Measurements from ENCODE around the gene EFCAB12.

Gene EFCAB12

GRCh38 chr3:129428376-129429079, at the start of gene EFCAB12:
Gene EFCAB12 (minus strand): TSS chr3:129428636. CDS start chr3:129428488, 148 bp downstream.
- peak; percentile 82 for DNase-seq

GRCh38 chr3:129476586-129476985, 48.1 kb upstream of the EFCAB12 start:
- DNase-seq = no peak

GRCh38 chr3:129475863-129476262, 47.4 kb upstream of the EFCAB12 start:
- DNase-seq = no peak

- no peak for DNase-seq
These were observed 46.8 kb upstream of the EFCAB12 start for GRCh38 chr3:129474984-129475804.

GRCh38 chr3:129473769-129474152, 45.3 kb upstream of the EFCAB12 start:
- no peak for DNase-seq

GRCh38 chr3:129473067-129473768, 44.8 kb upstream of the EFCAB12 start:
- no peak for DNase-seq

- DNase-seq = no peak
These were observed 42.4 kb upstream of the EFCAB12 start for GRCh38 chr3:129470861-129471260.

GRCh38 chr3:129469026-129469425, 40.6 kb upstream of the EFCAB12 start:
- DNase-seq = no peak

- DNase-seq = no peak
These were observed 39.5 kb upstream of the EFCAB12 start for GRCh38 chr3:129467932-129468331.

- DNase-seq = no peak
These were observed 35.3 kb upstream of the EFCAB12 start for GRCh38 chr3:129463716-129464115.

GRCh38 chr3:129463094-129463493, 34.7 kb upstream of the EFCAB12 start:
- DNase-seq = no peak

- DNase-seq = no peak
These were observed 34.0 kb upstream of the EFCAB12 start for GRCh38 chr3:129462361-129462968.

GRCh38 chr3:129461461-129462146, 33.2 kb upstream of the EFCAB12 start:
- DNase-seq = no peak

- DNase-seq = no peak
These were observed 32.6 kb upstream of the EFCAB12 start for GRCh38 chr3:129461022-129461421.

GRCh38 chr3:129460572-129460971, 32.1 kb upstream of the EFCAB12 start:
- DNase-seq = no peak

- DNase-seq = no peak
These were observed 31.7 kb upstream of the EFCAB12 start for GRCh38 chr3:129460155-129460554.

GRCh38 chr3:129453732-129454131, 25.3 kb upstream of the EFCAB12 start:
- DNase-seq = no peak

- DNase-seq = no peak
These were observed 21.1 kb upstream of the EFCAB12 start for GRCh38 chr3:129449279-129450115.

GRCh38 chr3:129448186-129448895, 19.9 kb upstream of the EFCAB12 start:
- no peak for DNase-seq

- DNase-seq = no peak
These were observed 18.5 kb upstream of the EFCAB12 start for GRCh38 chr3:129446926-129447325.

GRCh38 chr3:129445471-129445870, 17.0 kb upstream of the EFCAB12 start:
- no peak for DNase-seq

All from activated effector memory CD4-positive, alpha-beta T cell treated with Interleukin-2 at 50 U/mL for 16 hours (primary cell).